ENCODE results near the gene CPNE1. TPM values are rescaled to one million over a fixed set of nuclear protein-coding genes. Genes with fewer than 3 reads are reported as not detected.

The CPNE1 gene
- total RNA-seq, 1 experiment from 2014 or later: 222 TPM

- H3K9me3 ChIP-seq (ENCODE audit: low read length): no peaks in the 10 kb centered on the region
- H3K4me1 ChIP-seq (ENCODE audit: insufficient read depth, low read length): no peaks in the 10 kb centered on the region
- H2AFZ ChIP-seq (ENCODE audit: low read length): no peak overlapping the region
- no peaks in the 10 kb centered on the region for H3K27me3 ChIP-seq (ENCODE audit: low read length)
- CTCF ChIA-PET: no interaction called here
- ATAC-seq (no peak), DNase-seq (no peak)
- H3F3A ChIP-seq (ENCODE audit: low read length, unreplicated experiment): no peaks in the 10 kb centered on the region
- intact Hi-C loops (cut with micrococcal nuclease): no loop called here
- POLR2A ChIA-PET (ENCODE audit: unreplicated experiment): no interaction called here
- H3K27ac ChIP-seq (ENCODE audit: low read length): no peak overlapping the region
- H4K20me1 ChIP-seq (ENCODE audit: low read length): no peaks in the 10 kb centered on the region
- TF ChIP-seq, protein P1, sequence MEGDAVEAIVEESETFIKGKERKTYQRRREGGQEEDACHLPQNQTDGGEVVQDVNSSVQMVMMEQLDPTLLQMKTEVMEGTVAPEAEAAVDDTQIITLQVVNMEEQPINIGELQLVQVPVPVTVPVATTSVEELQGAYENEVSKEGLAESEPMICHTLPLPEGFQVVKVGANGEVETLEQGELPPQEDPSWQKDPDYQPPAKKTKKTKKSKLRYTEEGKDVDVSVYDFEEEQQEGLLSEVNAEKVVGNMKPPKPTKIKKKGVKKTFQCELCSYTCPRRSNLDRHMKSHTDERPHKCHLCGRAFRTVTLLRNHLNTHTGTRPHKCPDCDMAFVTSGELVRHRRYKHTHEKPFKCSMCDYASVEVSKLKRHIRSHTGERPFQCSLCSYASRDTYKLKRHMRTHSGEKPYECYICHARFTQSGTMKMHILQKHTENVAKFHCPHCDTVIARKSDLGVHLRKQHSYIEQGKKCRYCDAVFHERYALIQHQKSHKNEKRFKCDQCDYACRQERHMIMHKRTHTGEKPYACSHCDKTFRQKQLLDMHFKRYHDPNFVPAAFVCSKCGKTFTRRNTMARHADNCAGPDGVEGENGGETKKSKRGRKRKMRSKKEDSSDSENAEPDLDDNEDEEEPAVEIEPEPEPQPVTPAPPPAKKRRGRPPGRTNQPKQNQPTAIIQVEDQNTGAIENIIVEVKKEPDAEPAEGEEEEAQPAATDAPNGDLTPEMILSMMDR (conservative IDR thresholded peaks at IDR 0.05; ENCODE audit: low read depth, low read length): no peak
- H3K36me3 ChIP-seq (ENCODE audit: low read depth, low read length): no peaks in the 10 kb centered on the region
- H3K4me2 ChIP-seq (ENCODE audit: low read length): no peak overlapping the region
- no peaks in the 10 kb centered on the region for H3K79me2 ChIP-seq (ENCODE audit: low read length)
- H3K9me2 ChIP-seq (replicated peaks; ENCODE audit: low read length): no peaks in the 10 kb centered on the region
- no peak overlapping the region for H3K4me3 ChIP-seq (ENCODE audit: low read length)
- no TSS peak for BruUV-seq (replicated peaks)
- no peak overlapping the region for H3K9ac ChIP-seq (ENCODE audit: low read length)
Observed at GRCh38 chr20:35680452-35681183, 15.9 kb upstream of the CPNE1 start.

- Histone ChIP-seq H3K4me2 (ENCODE audit: low read length) (no peak overlapping the region), H3K9me3 (ENCODE audit: low read length) (no peaks in the 10 kb centered on the region), H3K36me3 (ENCODE audit: low read depth, low read length) (peaks cover 7% of the 10 kb centered on the region; the same call in 1 of the 2 replicates), H3K27ac (ENCODE audit: low read length) (no peak overlapping the region), H3F3A (ENCODE audit: low read length, unreplicated experiment) (no peaks in the 10 kb centered on the region), H4K20me1 (ENCODE audit: low read length) (no peaks in the 10 kb centered on the region), H3K4me3 (ENCODE audit: low read length) (no peak overlapping the region), H3K79me2 (ENCODE audit: low read length) (no peaks in the 10 kb centered on the region), H3K9me2 (replicated peaks; ENCODE audit: low read length) (no peaks in the 10 kb centered on the region), H3K4me1 (ENCODE audit: insufficient read depth, low read length) (no peaks in the 10 kb centered on the region), H3K9ac (ENCODE audit: low read length) (no peak overlapping the region), H3K27me3 (ENCODE audit: low read length) (no peaks in the 10 kb centered on the region), H2AFZ (ENCODE audit: low read length) (no peak overlapping the region)
- ChIA-PET POLR2A (ENCODE audit: unreplicated experiment) (no interaction called here), CTCF (no interaction called here)
- DNase-seq: no peak
- intact Hi-C loops (cut with micrococcal nuclease): no loop called here
- no TSS peak for BruUV-seq (replicated peaks)
- no peak for TF ChIP-seq EZH2phosphoT487 (IDR thresholded peaks at IDR 0.05; ENCODE audit: borderline replicate concordance, low read length)
- TF ChIP-seq EZH2 (IDR thresholded peaks at IDR 0.05; ENCODE audit: low read length, unreplicated experiment): no peak
- TF ChIP-seq, protein P1 (conservative IDR thresholded peaks at IDR 0.05; ENCODE audit: low read depth, low read length): no peak
- no peak for ATAC-seq
Observed at GRCh38 chr20:35674921-35675320, 10.2 kb upstream of the CPNE1 start.

DNA sequence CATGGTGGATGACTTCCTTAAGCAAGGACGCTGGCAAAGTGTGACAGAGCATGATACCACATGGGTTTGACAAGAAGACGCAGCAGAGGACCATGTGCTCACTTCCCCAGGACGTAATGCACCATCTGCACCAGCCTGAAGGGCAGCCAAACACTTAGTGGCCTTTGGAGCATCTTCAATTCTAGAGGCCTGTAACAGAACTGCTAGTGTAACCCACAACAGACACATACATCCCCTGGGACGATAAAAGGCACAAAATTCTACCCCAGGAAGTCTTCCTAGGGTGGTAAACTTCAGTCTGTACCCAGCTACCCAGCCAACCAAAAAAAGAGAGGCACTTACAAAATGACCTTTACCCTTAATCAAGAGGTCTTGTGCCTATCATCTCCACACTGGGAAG, 9.2 kb upstream of the CPNE1 start:
- ChIA-PET POLR2A (ENCODE audit: unreplicated experiment) (no interaction called here), CTCF (no interaction called here)
- no peaks in the 10 kb centered on the region for H3F3A ChIP-seq (ENCODE audit: low read length, unreplicated experiment)
- intact Hi-C loops (cut with micrococcal nuclease): no loop called here
- H3K4me1 ChIP-seq (ENCODE audit: insufficient read depth, low read length): no peaks in the 10 kb centered on the region
- no TSS peak for BruUV-seq (replicated peaks)
- no peaks in the 10 kb centered on the region for H3K9me3 ChIP-seq (ENCODE audit: low read length)
- no peak for DNase-seq
- H3K36me3 ChIP-seq (ENCODE audit: low read depth, low read length): peaks cover 9% of the 10 kb centered on the region; the same call in 1 of the 2 replicates
- no peak overlapping the region for H2AFZ ChIP-seq (ENCODE audit: low read length)
- no peak overlapping the region for H3K4me3 ChIP-seq (ENCODE audit: low read length)
- H3K4me2 ChIP-seq (ENCODE audit: low read length): no peak overlapping the region
- H3K27me3 ChIP-seq (ENCODE audit: low read length): no peaks in the 10 kb centered on the region
- H3K9ac ChIP-seq (ENCODE audit: low read length): no peak overlapping the region
- H3K9me2 ChIP-seq (replicated peaks; ENCODE audit: low read length): no peaks in the 10 kb centered on the region
- no peak for ATAC-seq
- TF ChIP-seq, protein P1 (conservative IDR thresholded peaks at IDR 0.05; ENCODE audit: low read depth, low read length): no peak
- TF ChIP-seq EZH2phosphoT487 (IDR thresholded peaks at IDR 0.05; ENCODE audit: borderline replicate concordance, low read length) (no peak), EZH2 (IDR thresholded peaks at IDR 0.05; ENCODE audit: low read length, unreplicated experiment) (no peak)
- no peaks in the 10 kb centered on the region for H3K79me2 ChIP-seq (ENCODE audit: low read length)
- H3K27ac ChIP-seq (ENCODE audit: low read length): no peak overlapping the region
- H4K20me1 ChIP-seq (ENCODE audit: low read length): no peaks in the 10 kb centered on the region
